Stimulated activated CD8-positive, alpha-beta memory T cell treated with anti-CD3 and anti-CD28 coated beads, Interleukin-7, amount 100 ng/mL, for 1 hour (primary cell): ENCODE results near the gene FLAD1.

ENCODE experiments used
- DNase-seq, 2 donors: peaks; one replicate each; pipeline ENCODE4 v3.0.0-alpha.2; 2020; ENCODE audit warnings: low read depth in 2 of 2

Gene FLAD1

GRCh38 chr1:155002464-155003226 lies 19.5 kb downstream of the FLAD1 start, which contains the start of gene ZBTB7B:
ZBTB7B (plus strand) TSS chr1:155002802; CDS start chr1:155014661, 11,859 bp downstream.
- DNase-seq: no peak

- no peak for DNase-seq
These were observed 20.2 kb downstream of the FLAD1 start for GRCh38 chr1:155003227-155003765.

GRCh38 chr1:155003766-155004351 lies 20.7 kb downstream of the FLAD1 start:
- no peak for DNase-seq

DNA sequence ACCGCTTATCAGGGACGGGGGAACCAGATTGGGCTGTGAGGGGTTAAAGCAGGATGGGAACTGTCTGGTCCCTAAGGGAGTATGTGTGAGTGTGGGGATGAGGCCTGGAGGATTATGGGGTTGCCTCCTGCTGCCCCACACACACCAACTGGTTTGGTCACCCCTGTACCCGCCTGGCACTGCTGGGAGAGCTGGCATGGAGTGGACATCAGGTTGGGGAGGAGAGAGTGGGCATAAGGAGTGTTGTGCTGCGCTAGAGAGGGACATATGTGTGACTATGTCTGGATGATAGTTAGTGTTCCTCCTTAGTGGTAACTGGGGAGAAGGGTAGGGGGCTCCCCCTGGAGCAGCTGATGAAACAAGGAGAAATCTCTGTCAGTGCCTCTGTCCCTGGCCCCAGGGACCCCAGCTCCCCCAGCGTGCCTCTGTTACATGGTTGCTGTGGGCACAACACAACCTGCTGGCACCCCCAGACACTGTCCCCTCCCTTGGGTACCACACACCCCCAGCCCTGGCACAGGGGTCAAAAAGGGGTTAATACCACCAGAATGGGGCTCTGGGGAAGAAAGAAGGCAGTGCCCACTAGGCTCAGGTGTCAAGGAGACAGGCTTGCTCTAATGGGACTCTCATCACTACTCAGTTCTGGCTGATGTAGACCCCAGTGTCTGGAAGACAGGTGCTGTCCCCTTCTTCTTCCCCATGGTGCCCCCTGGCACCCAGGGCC lies 21.4 kb downstream of the FLAD1 start:
- no peak for DNase-seq

- no peak for DNase-seq
These were observed 22.2 kb downstream of the FLAD1 start for GRCh38 chr1:155005076-155006011.

DNA sequence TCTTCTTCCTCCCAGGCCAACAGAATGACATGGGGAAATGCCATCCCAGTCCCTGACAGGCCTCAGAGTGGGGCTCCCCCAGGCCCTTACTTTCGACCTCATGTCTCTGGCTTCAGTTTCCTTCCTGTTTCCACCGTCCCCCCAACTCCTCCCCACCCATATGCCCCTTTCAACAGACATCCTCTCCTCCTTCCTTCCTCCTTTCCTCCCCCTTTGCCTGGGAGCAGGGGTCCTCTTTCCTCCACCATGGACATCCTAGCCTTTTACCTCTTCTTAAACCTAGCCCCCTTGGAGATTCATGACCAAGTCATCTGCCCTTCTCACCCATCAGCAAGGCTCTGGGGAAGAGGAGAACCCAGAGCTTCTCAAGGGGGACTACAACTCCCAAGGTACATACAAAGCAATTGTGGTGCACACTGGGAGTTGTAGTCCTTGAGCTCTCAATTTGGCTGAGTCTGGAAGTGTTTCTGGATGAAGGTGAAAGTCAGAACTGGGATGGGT lies 23.5 kb downstream of the FLAD1 start:
- no peak for DNase-seq

DNA sequence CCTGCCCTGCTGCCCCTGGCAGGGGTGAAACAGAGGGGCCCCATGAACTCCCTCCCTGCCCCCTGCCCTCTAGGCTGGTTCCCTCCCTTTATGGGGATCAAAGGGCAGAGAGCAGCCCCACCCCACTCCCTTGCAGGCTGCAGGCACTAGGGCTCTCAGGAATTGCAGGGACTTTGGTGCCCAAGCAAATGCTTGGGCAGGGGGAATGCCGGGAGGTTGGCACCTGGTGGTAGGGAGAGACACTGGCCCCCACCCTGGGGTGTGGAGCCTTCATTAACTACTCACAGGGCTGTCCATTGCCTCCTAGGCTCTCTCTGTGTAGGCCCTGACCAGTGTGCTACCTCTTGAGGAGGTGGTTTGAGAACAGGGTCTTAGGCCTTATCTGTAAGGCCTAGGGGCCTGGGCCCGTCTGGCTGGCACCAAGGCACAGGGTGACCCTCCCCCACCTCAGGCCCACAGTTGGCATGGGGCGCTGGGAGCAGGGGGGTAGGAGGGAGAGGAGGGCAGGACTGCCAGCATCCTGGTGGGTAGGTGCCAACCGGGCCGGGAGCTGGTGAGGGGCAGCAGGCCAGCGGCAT lies 24.2 kb downstream of the FLAD1 start:
- DNase-seq: no peak

- no peak for DNase-seq
These were observed 25.1 kb downstream of the FLAD1 start for GRCh38 chr1:155008015-155008941.

DNA sequence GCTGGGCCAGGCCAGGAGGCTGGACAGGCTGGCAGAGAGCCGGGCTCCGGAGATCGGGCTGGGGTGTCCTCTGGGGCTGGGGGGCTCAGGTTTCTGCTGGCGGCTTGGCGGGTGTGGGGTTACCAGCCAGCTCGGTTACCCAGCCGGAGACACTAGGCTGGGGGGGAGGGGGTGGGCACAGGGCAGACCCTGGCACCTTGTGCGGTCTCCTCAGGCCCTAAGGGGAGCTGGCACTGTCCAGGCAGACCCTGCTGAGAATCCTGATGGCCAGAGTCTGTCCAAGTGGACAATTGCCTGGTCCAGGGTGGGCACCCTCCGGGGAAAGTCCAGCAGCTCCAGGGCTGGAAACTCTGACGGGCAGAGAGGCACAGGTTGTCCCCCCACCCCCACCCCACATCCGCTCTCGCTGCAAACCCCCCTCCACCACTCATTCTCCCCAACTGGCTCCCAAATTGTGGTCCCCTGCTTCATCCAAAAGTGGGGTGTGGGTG lies 26.1 kb downstream of the FLAD1 start:
- DNase-seq: no peak

GRCh38 chr1:155009742-155010141 lies 26.6 kb downstream of the FLAD1 start:
- no peak for DNase-seq

DNA sequence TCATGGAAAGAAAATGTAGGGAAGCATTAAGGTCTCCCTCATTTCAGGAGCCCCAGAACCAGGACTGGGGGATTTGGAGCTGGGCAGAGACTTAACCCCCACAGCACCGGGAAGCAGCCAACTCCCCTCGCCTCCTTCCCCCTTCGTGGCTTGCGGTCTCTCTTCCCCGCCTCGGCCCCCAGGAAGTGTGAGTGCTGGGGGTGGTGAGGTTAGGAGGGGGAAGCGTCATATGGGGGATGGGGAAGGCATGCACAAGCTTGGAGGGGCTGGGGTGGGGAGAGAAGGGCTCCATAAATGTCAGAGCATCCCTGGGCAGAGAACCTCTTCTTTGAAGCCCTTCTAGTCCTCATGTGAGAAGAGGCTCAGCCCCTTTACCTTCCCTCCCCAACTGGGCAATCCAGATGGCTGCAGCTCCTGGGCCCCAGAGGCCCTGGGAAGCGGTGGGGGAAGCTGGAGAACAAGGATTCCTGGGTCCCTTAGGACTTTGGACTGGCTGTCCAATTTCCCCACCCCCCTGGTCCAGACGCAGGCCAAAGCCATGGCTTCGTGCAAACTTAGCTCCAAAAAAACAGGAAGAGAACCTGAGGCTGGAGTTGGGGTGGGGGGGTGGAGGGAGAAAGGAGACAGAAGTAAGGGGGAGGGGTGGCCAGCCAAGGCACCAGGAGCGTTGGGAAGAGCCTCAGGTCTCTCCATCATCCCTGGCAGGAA lies 27.2 kb downstream of the FLAD1 start:
- DNase-seq: no peak

DNA sequence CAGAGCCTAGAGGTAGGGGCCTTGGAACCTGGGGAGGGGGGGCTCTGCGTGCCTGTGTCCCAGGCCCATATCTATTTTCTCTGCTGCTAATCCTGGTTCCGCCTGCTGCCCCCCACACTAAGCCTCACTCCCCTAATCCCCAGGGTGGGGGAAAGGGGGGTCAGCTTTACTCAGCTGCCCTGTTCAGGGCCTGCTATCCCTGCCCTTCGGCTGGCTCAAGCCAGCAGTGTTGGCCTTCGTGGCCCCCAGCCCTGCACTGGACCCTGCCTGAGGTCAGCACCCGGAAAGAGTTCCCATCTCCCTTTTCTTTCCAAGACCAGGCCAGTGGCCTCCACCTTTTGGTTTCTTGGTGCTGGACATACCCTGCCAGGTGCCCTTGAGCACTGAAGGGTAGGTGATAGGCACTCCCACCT lies 27.9 kb downstream of the FLAD1 start:
- no peak for DNase-seq

GRCh38 chr1:155011437-155012025 lies 28.4 kb downstream of the FLAD1 start:
- DNase-seq: no peak

DNA sequence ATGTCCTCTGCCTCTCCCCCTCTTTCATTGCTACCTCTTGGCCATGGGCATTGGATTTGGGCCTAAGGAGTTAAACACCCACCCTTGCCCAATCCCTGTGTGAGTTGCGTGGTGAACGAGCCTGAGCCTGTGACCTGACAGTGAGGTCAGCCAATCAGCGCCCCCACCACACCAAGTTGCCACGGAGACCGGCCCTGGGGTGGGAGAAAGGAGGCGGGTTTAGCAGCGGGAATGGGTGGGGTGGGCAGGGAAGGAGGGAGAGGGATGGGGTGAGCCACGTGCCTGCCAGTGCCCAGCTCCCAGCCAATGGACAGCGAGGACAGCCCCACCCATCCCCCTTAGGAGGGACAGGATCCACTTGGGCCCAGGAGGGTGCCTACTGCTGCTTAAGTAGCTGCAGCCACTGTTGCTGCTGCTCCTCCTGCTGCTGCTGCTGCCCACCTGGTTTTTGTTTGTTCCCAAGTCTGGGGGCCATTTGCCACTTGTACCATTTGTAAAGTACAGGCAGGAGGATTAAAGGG lies 28.9 kb downstream of the FLAD1 start:
- no peak for DNase-seq

GRCh38 chr1:155012776-155013602 lies 29.8 kb downstream of the FLAD1 start:
- DNase-seq: no peak

DNA sequence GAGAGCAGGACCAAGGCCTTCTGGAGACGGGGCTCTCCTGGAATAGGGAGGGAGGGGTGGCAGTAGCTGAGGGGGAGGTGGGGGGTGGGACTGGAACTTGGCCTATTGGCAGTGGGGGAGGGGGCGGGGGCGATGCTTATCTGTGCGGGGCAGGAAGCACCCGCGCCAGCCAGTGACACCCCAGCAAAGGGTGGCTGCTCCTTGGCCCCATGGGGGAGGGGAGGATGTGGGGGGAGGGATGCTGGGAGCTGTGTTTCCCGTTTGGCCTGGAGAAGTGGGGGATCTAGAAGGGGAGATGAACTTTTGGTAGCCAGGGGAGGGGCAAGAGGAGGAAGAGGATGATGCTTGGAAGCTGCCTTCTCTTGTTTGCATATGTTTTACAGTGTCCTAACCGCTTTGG lies 30.5 kb downstream of the FLAD1 start:
- DNase-seq: no peak
